NB4 (cell line): ENCODE results near the gene CDH13.

Experiments
- DNase-seq: peaks from one replicate; pipeline ENCODE4 v3.0.0; 2010; ENCODE audit warnings: low read depth
- H3K4me3 ChIP-seq: one replicate; pipeline ENCODE4 v1.5.1; 2011; ENCODE audit warnings: mild to moderate bottlenecking, low read depth, low read length, moderate library complexity
- MYC ChIP-seq: IDR thresholded peaks from 2 replicates; pipeline ENCODE4 v1.6.1; 2011; ENCODE audit warnings: low read depth, low read length
- POLR2A ChIP-seq: IDR thresholded peaks from 2 replicates; pipeline ENCODE4 v1.6.1; 2011; ENCODE audit warnings: mild to moderate bottlenecking; ENCODE audit not compliant: insufficient read length; ENCODE audit errors: extremely low read depth
- TF ChIP-seq, protein P1 (sequence below): IDR thresholded peaks from one replicate; pipeline ENCODE4 v1.5.1; 2012; ENCODE audit warnings: low read depth, low read length
- TF ChIP-seq, protein P2 (sequence below): IDR thresholded peaks from 2 replicates; pipeline ENCODE4 v1.6.1; 2011; ENCODE audit warnings: low read depth, low read length

CDH13 gene

DNA sequence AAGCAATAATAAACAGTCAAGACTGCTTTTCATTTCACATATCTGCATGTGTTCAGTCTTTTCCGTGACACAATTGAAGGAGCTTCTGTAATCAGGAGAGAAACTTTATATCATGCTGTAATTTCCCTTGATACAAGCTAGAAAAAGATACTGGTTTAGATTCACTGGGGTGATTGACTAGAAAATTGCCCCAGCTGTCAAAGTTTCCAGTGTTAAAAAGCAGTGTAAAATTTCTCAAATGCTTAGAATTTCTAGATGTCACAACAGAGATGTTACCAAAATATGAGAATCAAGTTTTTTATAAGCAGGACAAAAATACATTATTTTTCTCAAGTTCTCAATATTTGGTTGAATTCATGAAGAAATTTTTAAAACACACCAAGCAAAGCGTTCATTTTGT lies 888.6 kb downstream of the CDH13 start:
- TF ChIP-seq MYC (no peak), POLR2A (no peak)
- TF ChIP-seq, protein P1, sequence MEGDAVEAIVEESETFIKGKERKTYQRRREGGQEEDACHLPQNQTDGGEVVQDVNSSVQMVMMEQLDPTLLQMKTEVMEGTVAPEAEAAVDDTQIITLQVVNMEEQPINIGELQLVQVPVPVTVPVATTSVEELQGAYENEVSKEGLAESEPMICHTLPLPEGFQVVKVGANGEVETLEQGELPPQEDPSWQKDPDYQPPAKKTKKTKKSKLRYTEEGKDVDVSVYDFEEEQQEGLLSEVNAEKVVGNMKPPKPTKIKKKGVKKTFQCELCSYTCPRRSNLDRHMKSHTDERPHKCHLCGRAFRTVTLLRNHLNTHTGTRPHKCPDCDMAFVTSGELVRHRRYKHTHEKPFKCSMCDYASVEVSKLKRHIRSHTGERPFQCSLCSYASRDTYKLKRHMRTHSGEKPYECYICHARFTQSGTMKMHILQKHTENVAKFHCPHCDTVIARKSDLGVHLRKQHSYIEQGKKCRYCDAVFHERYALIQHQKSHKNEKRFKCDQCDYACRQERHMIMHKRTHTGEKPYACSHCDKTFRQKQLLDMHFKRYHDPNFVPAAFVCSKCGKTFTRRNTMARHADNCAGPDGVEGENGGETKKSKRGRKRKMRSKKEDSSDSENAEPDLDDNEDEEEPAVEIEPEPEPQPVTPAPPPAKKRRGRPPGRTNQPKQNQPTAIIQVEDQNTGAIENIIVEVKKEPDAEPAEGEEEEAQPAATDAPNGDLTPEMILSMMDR: no peak
- TF ChIP-seq, protein P2, sequence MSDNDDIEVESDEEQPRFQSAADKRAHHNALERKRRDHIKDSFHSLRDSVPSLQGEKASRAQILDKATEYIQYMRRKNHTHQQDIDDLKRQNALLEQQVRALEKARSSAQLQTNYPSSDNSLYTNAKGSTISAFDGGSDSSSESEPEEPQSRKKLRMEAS: no peak
- H3K4me3 ChIP-seq: no peak overlapping the region
- DNase-seq: no peak

DNA sequence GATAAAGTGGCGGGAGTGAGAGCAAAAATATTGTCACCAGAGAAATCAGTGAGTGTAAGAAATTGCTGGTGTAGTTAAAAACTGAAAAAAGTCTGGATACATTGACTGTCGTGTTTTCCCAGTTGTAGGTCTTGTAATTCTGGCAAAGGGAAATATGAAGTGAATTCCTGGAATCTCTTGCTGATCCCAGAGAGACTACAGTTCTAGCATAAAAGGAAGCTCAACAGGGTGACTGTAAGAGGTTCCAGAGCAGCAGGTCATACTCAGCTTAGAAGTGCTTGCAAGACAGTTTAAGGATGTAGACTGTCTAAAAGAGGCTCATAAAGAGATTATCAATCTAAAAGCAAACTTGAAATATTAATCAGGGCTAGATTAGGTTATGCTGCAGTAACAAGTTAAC lies 890.2 kb downstream of the CDH13 start:
- TF ChIP-seq MYC (no peak), POLR2A (no peak)
- TF ChIP-seq, protein P2: no peak
- TF ChIP-seq, protein P1: no peak
- no peak for DNase-seq
- H3K4me3 ChIP-seq: no peak overlapping the region

DNA sequence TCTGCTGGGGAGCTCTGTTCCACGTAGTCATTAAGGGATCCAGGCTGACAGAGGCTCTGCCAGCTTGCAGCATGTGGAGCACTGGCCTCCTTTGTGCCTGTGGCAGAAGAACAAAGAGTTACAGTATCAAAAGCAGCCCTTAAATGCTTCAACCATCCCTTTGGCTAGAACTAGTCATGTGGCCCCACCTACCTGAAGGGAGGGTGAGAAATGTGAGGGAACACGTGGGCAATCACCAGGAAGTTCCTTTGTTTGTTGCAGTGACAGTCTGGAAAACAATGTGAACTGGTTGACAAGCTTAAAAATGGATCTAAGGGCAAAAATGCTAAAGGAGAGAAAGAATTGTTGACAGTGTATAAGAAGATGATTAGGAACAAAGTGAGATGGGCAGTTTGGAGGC lies 890.6 kb downstream of the CDH13 start:
- no peak for TF ChIP-seq POLR2A
- TF ChIP-seq, protein P2: no peak
- TF ChIP-seq, protein P1: no peak
- H3K4me3 ChIP-seq: no peak overlapping the region
- DNase-seq: no peak

DNA sequence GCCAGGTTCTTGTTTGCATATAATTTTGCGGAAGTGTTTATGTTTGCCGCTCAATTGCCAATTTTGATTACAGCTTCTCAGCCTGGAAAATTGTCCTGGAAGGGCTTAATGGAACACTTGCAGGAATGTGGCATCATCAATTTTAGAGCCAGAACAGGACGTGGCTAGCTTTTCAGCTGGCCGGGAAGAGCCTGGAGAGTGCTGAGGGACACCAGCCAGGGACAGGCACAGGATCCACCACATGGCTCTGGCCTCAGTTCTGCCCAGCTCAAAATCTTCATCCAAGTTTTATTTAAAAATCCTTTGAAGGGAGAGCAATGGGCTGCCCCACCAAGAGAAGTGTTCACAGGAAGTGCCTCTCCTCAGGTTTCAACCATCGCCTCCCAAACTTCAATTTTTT lies 893.8 kb downstream of the CDH13 start:
- H3K4me3 ChIP-seq: no peak overlapping the region
- no peak for DNase-seq
- TF ChIP-seq, protein P2: no peak
- no peak for TF ChIP-seq POLR2A
- TF ChIP-seq, protein P1: no peak
- TF ChIP-seq MYC: no peak

DNA sequence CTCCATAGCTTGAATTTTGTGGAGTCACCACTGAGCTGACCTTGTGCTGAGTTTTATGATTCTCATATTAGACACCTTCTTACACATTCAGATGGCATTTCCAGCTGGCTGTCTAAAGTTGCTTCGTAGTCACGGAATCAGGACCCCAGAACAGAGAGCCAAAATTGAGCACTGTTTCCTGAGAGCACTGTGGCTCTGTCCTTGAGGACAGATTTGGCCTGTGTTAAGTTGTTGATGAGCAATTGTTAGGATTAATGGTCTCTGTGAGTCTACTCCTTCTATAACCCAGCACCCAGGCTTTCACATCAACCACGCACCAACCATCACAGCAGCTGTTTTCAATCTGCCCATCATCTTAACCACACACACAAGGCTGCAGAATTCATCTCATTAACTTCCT lies 903.5 kb downstream of the CDH13 start:
- no peak overlapping the region for H3K4me3 ChIP-seq
- DNase-seq: no peak
- no peak for TF ChIP-seq MYC
- TF ChIP-seq, protein P2: no peak
- TF ChIP-seq, protein P1: no peak
- no peak for TF ChIP-seq POLR2A

DNA sequence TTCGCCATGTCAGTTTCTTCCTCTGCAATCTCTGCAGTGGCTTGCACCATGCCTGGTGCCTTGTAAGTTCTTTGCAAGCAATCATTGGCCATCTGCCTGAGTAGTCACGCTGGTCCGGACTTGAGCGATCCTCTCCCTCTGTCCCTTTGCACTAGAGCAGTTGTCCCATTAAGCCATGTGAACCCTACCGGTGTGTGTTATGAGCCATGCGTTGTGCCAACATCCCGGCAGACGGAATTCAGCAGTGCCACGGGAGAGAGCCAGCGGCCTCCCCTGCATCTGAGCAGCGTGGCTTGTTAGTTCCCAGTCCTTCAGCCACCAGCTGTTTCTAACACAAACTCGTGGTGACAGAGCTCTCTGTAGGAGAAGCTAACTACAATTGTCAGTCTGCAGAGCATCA lies 905.9 kb downstream of the CDH13 start:
- H3K4me3 ChIP-seq: no peak overlapping the region
- TF ChIP-seq, protein P1: no peak
- TF ChIP-seq, protein P2: no peak
- TF ChIP-seq MYC: no peak
- no peak for TF ChIP-seq POLR2A
- DNase-seq: no peak
